Measurements from ENCODE around the gene SLC35E2B.
"Not testable (repeated sequence)": the region's sequence is repeated elsewhere in the genome, so short reads cannot be mapped to it uniquely, and the experiment has no call there.

- TF ChIP-seq, protein P1, sequence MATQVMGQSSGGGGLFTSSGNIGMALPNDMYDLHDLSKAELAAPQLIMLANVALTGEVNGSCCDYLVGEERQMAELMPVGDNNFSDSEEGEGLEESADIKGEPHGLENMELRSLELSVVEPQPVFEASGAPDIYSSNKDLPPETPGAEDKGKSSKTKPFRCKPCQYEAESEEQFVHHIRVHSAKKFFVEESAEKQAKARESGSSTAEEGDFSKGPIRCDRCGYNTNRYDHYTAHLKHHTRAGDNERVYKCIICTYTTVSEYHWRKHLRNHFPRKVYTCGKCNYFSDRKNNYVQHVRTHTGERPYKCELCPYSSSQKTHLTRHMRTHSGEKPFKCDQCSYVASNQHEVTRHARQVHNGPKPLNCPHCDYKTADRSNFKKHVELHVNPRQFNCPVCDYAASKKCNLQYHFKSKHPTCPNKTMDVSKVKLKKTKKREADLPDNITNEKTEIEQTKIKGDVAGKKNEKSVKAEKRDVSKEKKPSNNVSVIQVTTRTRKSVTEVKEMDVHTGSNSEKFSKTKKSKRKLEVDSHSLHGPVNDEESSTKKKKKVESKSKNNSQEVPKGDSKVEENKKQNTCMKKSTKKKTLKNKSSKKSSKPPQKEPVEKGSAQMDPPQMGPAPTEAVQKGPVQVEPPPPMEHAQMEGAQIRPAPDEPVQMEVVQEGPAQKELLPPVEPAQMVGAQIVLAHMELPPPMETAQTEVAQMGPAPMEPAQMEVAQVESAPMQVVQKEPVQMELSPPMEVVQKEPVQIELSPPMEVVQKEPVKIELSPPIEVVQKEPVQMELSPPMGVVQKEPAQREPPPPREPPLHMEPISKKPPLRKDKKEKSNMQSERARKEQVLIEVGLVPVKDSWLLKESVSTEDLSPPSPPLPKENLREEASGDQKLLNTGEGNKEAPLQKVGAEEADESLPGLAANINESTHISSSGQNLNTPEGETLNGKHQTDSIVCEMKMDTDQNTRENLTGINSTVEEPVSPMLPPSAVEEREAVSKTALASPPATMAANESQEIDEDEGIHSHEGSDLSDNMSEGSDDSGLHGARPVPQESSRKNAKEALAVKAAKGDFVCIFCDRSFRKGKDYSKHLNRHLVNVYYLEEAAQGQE (IDR thresholded peaks at IDR 0.05; ENCODE audit: borderline replicate concordance) = not testable (repeated sequence)
- TF ChIP-seq EZH2 (IDR thresholded peaks at IDR 0.05; ENCODE audit: borderline replicate concordance, insufficient read depth, low read length, poor library complexity, severe bottlenecking) = not testable (repeated sequence)
Observed at GRCh38 chr1:1705623-1706022, 13.0 kb upstream of the SLC35E2B start.
